ENCODE results near the gene DTL.
"Not testable (repeated sequence)": the region's sequence is repeated elsewhere in the genome, so short reads cannot be mapped to it uniquely, and the experiment has no call there.

The DTL gene, protein sequence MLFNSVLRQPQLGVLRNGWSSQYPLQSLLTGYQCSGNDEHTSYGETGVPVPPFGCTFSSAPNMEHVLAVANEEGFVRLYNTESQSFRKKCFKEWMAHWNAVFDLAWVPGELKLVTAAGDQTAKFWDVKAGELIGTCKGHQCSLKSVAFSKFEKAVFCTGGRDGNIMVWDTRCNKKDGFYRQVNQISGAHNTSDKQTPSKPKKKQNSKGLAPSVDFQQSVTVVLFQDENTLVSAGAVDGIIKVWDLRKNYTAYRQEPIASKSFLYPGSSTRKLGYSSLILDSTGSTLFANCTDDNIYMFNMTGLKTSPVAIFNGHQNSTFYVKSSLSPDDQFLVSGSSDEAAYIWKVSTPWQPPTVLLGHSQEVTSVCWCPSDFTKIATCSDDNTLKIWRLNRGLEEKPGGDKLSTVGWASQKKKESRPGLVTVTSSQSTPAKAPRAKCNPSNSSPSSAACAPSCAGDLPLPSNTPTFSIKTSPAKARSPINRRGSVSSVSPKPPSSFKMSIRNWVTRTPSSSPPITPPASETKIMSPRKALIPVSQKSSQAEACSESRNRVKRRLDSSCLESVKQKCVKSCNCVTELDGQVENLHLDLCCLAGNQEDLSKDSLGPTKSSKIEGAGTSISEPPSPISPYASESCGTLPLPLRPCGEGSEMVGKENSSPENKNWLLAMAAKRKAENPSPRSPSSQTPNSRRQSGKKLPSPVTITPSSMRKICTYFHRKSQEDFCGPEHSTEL

DNA sequence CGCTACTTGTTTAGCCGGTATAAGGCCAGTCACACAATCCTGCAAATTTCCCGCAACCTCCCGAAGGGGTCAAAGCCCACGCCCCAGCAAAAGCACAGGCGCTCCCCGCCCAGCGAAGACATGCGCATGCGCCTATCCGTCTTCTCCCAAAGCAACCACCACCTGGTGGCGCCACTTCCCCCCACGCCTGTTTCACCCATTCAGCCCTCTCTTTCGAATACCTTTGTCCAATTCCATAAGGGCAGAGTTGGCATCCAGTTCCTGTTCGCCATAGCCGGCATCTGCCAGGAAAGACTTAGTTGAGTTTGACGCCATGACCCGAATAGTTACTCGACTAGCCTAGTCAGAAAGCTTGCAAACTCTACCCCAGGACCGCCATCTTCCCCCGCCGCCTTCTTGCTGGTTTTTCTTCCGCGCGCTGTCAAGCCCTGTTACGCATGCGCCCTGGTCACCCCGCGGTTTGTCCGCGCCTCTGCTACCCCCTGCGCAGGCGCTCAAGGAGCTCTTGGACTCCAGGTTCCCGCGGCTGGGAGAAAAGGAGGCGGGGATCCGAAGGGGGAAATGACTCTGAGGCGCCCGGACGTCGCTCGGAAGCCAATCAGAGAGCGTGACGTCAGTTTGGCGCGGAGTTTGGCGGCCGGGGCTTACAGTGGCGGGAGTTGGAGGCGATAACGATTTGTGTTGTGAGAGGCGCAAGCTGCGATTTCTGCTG lies at the start of gene DTL, which contains the start of gene INTS7:
TSS of gene DTL (plus strand) at position 626 of the 712 bp plus-strand sequence. CDS start 143 bp downstream, outside the sequence.
TSS of gene INTS7 (minus strand) at position 435 of the 712 bp plus-strand sequence. CDS start at position 315, 120 bp downstream.
- Mint-ChIP-seq H3K4me1 (ENCODE audit: low read depth) (peaks cover 63% of the 10 kb centered on the region), H3K36me3 (ENCODE audit: low read depth) (peaks cover 77% of the 10 kb centered on the region), H3K9me3 (no peaks in the 10 kb centered on the region), H3K27ac (peak within 1 kb of the TSS; percentile 100), H3K27me3 (peaks cover 2% of the 10 kb centered on the region), H3K4me3 (peak within 1 kb of the TSS; percentile 98)
- peak; percentile 97 for DNase-seq

DNA sequence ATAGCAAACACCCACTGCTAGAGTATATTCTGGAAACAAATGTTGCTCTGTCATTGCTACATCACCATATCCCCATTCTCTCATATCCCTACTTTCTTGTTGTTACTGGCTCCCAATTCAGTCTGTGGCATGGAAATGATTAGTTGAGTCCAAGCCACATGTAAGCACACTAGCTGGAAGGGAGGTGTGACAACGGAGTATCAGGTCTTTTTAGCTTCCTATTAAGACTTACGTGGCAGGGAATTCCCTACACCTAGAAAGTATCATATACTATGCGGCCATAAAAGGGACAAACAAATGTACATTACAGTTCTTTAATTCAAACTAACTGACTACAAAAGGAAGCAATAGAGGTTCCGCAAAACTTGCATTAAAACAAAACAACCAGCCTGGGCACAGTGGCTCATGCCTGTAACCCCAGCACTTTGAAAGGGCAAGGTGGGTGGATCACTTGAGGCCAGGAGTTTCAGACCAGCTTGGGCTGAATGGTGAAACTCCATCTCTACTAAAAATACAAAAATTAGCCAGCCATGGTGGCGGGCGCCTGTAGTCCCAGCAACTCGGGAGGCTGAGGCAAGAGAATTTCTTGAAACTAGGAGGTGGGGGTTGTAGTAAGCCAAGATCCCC lies 48.8 kb upstream of the DTL start:
- DNase-seq, result no peak

DNA sequence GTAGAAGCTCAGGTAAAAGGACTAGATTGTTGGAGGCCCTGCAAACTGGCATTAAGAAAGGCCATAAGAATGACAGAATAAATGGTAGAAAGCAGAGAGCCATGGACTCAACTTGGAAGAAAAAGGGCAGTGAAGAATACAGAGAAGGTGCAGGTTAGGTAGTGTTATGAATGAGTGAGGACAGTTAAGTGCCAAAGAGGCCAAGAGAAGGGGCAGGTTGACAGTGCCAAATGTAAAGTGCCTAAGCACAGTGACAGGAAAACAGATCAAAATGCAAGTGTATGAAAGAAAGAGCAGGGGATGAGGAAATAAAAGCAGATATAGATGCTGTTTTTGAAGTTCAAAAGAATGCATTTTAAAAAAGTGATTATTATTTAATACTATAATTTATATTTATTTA lies 43.9 kb upstream of the DTL start:
- no peak for DNase-seq
- Mint-ChIP-seq H3K27me3 (no peaks in the 10 kb centered on the region), H3K9me3 (no peaks in the 10 kb centered on the region), H3K4me1 (ENCODE audit: low read depth) (peaks cover 3% of the 10 kb centered on the region), H3K4me3 (no peak overlapping the region), H3K36me3 (ENCODE audit: low read depth) (peaks cover 47% of the 10 kb centered on the region), H3K27ac (no peak overlapping the region)

More for the DNA sequence above, 48.8 kb upstream of the DTL start:
- H3K36me3 Mint-ChIP-seq (ENCODE audit: low read depth), result peaks cover 64% of the 10 kb centered on the region
- no peak overlapping the region for H3K27ac Mint-ChIP-seq
- no peaks in the 10 kb centered on the region for H3K27me3 Mint-ChIP-seq
- peaks cover 2% of the 10 kb centered on the region for H3K4me1 Mint-ChIP-seq (ENCODE audit: low read depth)
- no peaks in the 10 kb centered on the region for H3K9me3 Mint-ChIP-seq
- H3K4me3 Mint-ChIP-seq, result no peak overlapping the region

DNA sequence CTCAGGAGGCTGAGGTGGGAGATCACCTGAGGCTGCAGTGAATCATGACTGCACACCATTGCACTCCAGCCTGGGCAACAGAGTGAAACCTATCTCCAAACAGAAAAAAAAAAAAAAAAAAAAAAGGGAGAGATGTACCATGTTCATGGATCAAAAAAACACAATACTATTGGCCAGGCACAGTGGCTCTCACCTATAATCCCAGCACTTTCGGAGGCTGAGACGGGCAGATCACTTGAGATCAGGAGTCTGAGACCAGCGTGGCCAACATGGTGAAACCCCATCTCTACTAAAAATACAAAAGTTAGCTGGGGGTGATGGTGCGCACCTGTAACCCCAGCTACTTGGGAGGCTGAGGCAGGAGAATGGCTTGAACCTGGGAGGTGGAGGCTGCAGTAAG lies 38.1 kb upstream of the DTL start:
- H3K27me3 Mint-ChIP-seq; H3K27ac Mint-ChIP-seq; H3K4me1 Mint-ChIP-seq (ENCODE audit: low read depth); DNase-seq; H3K4me3 Mint-ChIP-seq; H3K9me3 Mint-ChIP-seq: not testable (repeated sequence)
- peaks cover 65% of the 10 kb centered on the region for H3K36me3 Mint-ChIP-seq (ENCODE audit: low read depth)

DNA sequence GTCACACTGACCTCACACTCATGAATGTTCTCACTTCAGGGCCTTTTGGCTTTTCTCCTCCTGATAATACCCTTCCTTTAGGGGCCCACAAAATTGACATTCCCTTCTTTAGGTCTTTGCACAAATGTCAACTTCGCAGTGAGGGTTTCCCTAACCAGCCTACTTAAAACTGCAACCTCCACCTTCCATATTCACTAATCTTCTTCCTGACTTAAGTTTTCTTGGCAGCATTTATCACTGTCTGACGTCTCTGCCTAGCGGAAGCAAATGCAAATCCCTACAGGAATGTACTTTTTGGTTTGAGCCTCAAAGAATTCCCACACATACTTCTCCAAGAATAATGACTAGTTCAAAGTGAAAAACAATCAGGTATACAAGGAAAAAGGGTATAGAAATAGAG lies 33.0 kb upstream of the DTL start:
- no peak overlapping the region for H3K4me3 Mint-ChIP-seq

GRCh38 chr1:212004895-212005608 lies 30.5 kb upstream of the DTL start:
- Mint-ChIP-seq H3K4me3 (no peak overlapping the region), H3K9me3 (no peaks in the 10 kb centered on the region), H3K27ac (no peak overlapping the region), H3K4me1 (ENCODE audit: low read depth) (peaks cover 3% of the 10 kb centered on the region), H3K36me3 (ENCODE audit: low read depth) (peaks cover 77% of the 10 kb centered on the region), H3K27me3 (no peaks in the 10 kb centered on the region)
- no peak for DNase-seq

More for the DNA sequence above, 33.0 kb upstream of the DTL start:
- no peak for DNase-seq
- Mint-ChIP-seq H3K27me3 (no peaks in the 10 kb centered on the region), H3K4me1 (ENCODE audit: low read depth) (peaks cover 3% of the 10 kb centered on the region), H3K9me3 (no peaks in the 10 kb centered on the region), H3K27ac (no peak overlapping the region), H3K36me3 (ENCODE audit: low read depth) (peaks cover 79% of the 10 kb centered on the region)

- Mint-ChIP-seq H3K9me3 (no peaks in the 10 kb centered on the region), H3K36me3 (ENCODE audit: low read depth) (peaks cover 78% of the 10 kb centered on the region), H3K27me3 (no peaks in the 10 kb centered on the region), H3K4me3 (no peak overlapping the region), H3K4me1 (ENCODE audit: low read depth) (peaks cover 3% of the 10 kb centered on the region), H3K27ac (no peak overlapping the region)
- no peak for DNase-seq
These were observed 28.4 kb upstream of the DTL start for GRCh38 chr1:212007178-212007577.

GRCh38 chr1:212007886-212008285 lies 27.7 kb upstream of the DTL start:
- Mint-ChIP-seq H3K27me3 (no peaks in the 10 kb centered on the region), H3K9me3 (no peaks in the 10 kb centered on the region), H3K36me3 (ENCODE audit: low read depth) (peaks cover 72% of the 10 kb centered on the region), H3K4me3 (no peak overlapping the region), H3K27ac (no peak overlapping the region), H3K4me1 (ENCODE audit: low read depth) (peaks cover 2% of the 10 kb centered on the region)
- DNase-seq, result no peak

GRCh38 chr1:212009561-212009960 lies 26.0 kb upstream of the DTL start:
- Mint-ChIP-seq H3K27ac (no peak overlapping the region), H3K4me3 (no peak overlapping the region), H3K9me3 (no peaks in the 10 kb centered on the region), H3K36me3 (ENCODE audit: low read depth) (peaks cover 69% of the 10 kb centered on the region), H3K27me3 (no peaks in the 10 kb centered on the region), H3K4me1 (ENCODE audit: low read depth) (no peaks in the 10 kb centered on the region)
- DNase-seq, result no peak

DNA sequence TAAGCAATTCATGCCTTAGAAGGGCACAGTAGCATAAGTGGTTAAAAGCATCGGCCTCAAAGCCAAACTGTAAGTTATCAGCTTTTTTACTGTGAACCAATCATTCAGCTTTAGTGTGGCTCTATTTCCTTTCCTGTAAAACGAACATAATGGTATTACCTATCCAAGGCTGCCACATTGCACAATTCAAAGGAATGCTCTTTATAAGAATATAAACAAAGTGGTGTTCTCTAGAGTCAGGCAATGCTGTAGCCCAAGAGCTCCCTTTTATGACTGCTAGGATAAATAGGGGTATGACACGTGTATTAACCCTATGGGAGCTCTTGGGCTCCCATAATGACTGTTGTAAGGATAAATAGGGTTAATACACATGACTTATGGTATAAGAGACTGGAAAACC lies 25.5 kb upstream of the DTL start:
- H3K4me3 Mint-ChIP-seq, result no peak overlapping the region
- no peaks in the 10 kb centered on the region for H3K27me3 Mint-ChIP-seq
- H3K36me3 Mint-ChIP-seq (ENCODE audit: low read depth), result peaks cover 68% of the 10 kb centered on the region
- DNase-seq, result no peak
- H3K4me1 Mint-ChIP-seq (ENCODE audit: low read depth), result no peaks in the 10 kb centered on the region
- H3K27ac Mint-ChIP-seq, result no peak overlapping the region
- no peaks in the 10 kb centered on the region for H3K9me3 Mint-ChIP-seq

- Mint-ChIP-seq H3K27me3 (no peaks in the 10 kb centered on the region), H3K36me3 (ENCODE audit: low read depth) (peaks cover 68% of the 10 kb centered on the region), H3K27ac (no peak overlapping the region)
These were observed 23.4 kb upstream of the DTL start for GRCh38 chr1:212012034-212012740.

DNA sequence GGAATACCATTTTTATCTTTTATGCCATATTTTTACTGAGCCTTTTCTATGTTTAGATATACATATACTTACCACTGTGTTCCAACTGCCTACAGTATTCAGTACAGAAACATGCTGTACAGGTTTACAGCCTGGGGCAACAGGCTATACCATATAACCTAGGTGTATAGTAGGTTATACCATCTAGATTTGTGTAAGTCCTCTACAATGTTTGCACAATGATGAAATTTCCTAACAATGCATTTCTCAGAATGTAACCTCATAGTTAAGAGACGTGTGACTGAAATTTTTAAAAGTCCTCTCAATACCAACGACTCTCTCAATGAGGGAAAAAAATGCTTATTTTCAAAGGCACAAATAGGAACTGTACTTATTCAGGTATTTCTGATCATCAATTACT lies 21.9 kb upstream of the DTL start:
- Mint-ChIP-seq H3K4me3 (no peak overlapping the region), H3K27ac (no peak overlapping the region), H3K4me1 (ENCODE audit: low read depth) (no peaks in the 10 kb centered on the region), H3K36me3 (ENCODE audit: low read depth) (peaks cover 66% of the 10 kb centered on the region), H3K9me3 (no peaks in the 10 kb centered on the region), H3K27me3 (no peaks in the 10 kb centered on the region)
- DNase-seq, result no peak

More at GRCh38 chr1:212012034-212012740, 23.4 kb upstream of the DTL start:
- H3K9me3 Mint-ChIP-seq, result no peaks in the 10 kb centered on the region
- peak; percentile 70 for DNase-seq
- no peaks in the 10 kb centered on the region for H3K4me1 Mint-ChIP-seq (ENCODE audit: low read depth)
- no peak overlapping the region for H3K4me3 Mint-ChIP-seq

GRCh38 chr1:212020975-212021374 lies 14.6 kb upstream of the DTL start:
- Mint-ChIP-seq H3K9me3 (peaks cover 9% of the 10 kb centered on the region), H3K27ac (no peak overlapping the region), H3K4me3 (no peak overlapping the region), H3K36me3 (ENCODE audit: low read depth) (peaks cover 71% of the 10 kb centered on the region), H3K4me1 (ENCODE audit: low read depth) (peaks cover 9% of the 10 kb centered on the region), H3K27me3 (no peaks in the 10 kb centered on the region)
- no peak for DNase-seq

Data from activated T-cell treated with anti-CD3 and anti-CD28 coated beads, Interleukin-2, amount 50 U/mL, for 24 hours (primary cell).